K562 (cell line): Measurements from ENCODE around the gene NEK2. TPM values are rescaled to one million over a fixed set of nuclear protein-coding genes. Genes with fewer than 3 reads are reported as not detected.

Experiments used
- ATAC-seq: fragments of 200-7000 bp; cut with Tn5 transposase; 3 replicates; pipeline ENCODE4 v1.9.1; 2020; ENCODE audit warnings: moderate library complexity
- BruUV-seq: library from RNA; stranded (reverse); fragments of 400-500 nt; replicated peaks from 2 replicates; lab custom pipeline; 2021; lab: Mats Ljungman, UMichigan
- CTCF ChIA-PET: fragments of 300-600 bp; formaldehyde crosslinking; extraction: SDS; loops from one replicate; lab custom pipeline; 2021; ENCODE audit warnings: low intra/inter-chr PET ratio; lab: Yijun Ruan, JAX
- POLR2A ChIA-PET: fragments of 300-600, 350-650 bp; sonication (Branson Sonifier 250); formaldehyde crosslinking; extraction: SDS; loops from one replicate; lab custom pipeline; 2021; ENCODE audit warnings: antibody characterized with exemption, inconsistent platforms; lab: Yijun Ruan, JAX
- DNase-seq, 4 experiments: peaks; one replicate each; pipeline versions ENCODE4 v3.0.0 to v3.0.0-alpha.2; 2011 to 2018; ENCODE audit warnings: low spot score in 3 of 4, mixed read lengths in 3 of 4; ENCODE audit errors: extremely low read depth in 1 of 4
- FAIRE-seq: peaks from 2 replicates; lab custom pipeline; 2011; peaks lifted over from hg19 to GRCh38; lab: Jason Lieb, UNC
- H2AFZ ChIP-seq: 2 replicates; pipeline ENCODE4 v1.6.0; 2011; ENCODE audit warnings: low read depth, low read length, control low read depth, inconsistent platforms
- H3K27ac ChIP-seq: fragments of 200-600 bp; 3 replicates; pipeline ENCODE4 v1.8.0; 2011; ENCODE audit warnings: low read depth, mild to moderate bottlenecking, control low read depth, inconsistent platforms, low read length, moderate library complexity, mixed read lengths; ENCODE audit errors: extremely low read depth
- H3K27me3 ChIP-seq, 2 experiments: fragments of 300-600 bp in 1 of 2; 2 replicates in 1 of 2; 3 replicates in 1 of 2; pipeline versions ENCODE4 v1.6.0 to v1.8.0; 2011; ENCODE audit warnings: inconsistent platforms in 2 of 2, low read length in 2 of 2, mild to moderate bottlenecking in 1 of 2, mixed read lengths in 1 of 2, moderate library complexity in 1 of 2; ENCODE audit not compliant: control insufficient read depth in 2 of 2, insufficient read depth in 2 of 2
- H3K36me3 ChIP-seq: fragments of 300-600 bp; 3 replicates; pipeline ENCODE4 v1.8.0; 2011; ENCODE audit warnings: mild to moderate bottlenecking, low read length, inconsistent platforms; ENCODE audit not compliant: control insufficient read depth, insufficient read depth
- H3K4me1 ChIP-seq, 2 experiments: fragments of 200-600 bp in 1 of 2; replicated peaks in 1 of 2; 2 replicates in 1 of 2; 3 replicates in 1 of 2; pipeline versions ENCODE4 v1.5.1 to v1.8.0; 2011; ENCODE audit warnings: inconsistent platforms in 2 of 2, low read length in 2 of 2, mild to moderate bottlenecking in 1 of 2, mixed read lengths in 1 of 2, moderate library complexity in 1 of 2; ENCODE audit not compliant: control insufficient read depth in 2 of 2, insufficient read depth in 2 of 2
- H3K4me2 ChIP-seq: 2 replicates; pipeline ENCODE4 v1.6.1; 2011; ENCODE audit warnings: low read length, control low read depth, inconsistent platforms, mixed read lengths; ENCODE audit not compliant: insufficient read depth
- H3K4me3 ChIP-seq: fragments of 200-600 bp; sonication (generic), shearing (Covaris generic); 2 replicates; pipeline ENCODE4 v1.5.1; 2016; ENCODE audit warnings: control low read depth, inconsistent platforms
- H3K79me2 ChIP-seq: fragments of 200-600 bp; 3 replicates; pipeline ENCODE4 v1.8.0; 2011; ENCODE audit warnings: low read length, inconsistent platforms; ENCODE audit not compliant: control insufficient read depth, insufficient read depth
- H3K9ac ChIP-seq, 2 experiments: 2 replicates each; pipeline versions ENCODE4 v1.6.0 to v1.6.1; 2011; ENCODE audit warnings: low read depth in 2 of 2, low read length in 2 of 2, control low read depth in 1 of 2, inconsistent platforms in 1 of 2, mild to moderate bottlenecking in 1 of 2, mixed read lengths in 1 of 2; ENCODE audit not compliant: insufficient read depth in 1 of 2
- H3K9me1 ChIP-seq: one replicate; pipeline ENCODE4 v1.6.0; 2011; ENCODE audit warnings: inconsistent platforms, mild to moderate bottlenecking, low read length, moderate library complexity; ENCODE audit not compliant: control insufficient read depth, insufficient read depth
- H3K9me3 ChIP-seq: replicated peaks from 2 replicates; pipeline ENCODE4 v1.5.1; 2011; ENCODE audit warnings: low read depth, low read length, inconsistent platforms; ENCODE audit not compliant: control insufficient read depth, insufficient read depth
- H4K20me1 ChIP-seq: replicated peaks from 2 replicates; pipeline ENCODE4 v1.6.1; 2011; ENCODE audit warnings: low read length, inconsistent platforms, mixed read lengths; ENCODE audit not compliant: control insufficient read depth, insufficient read depth
- ARID1B ChIP-seq: fragments of 450-650 bp; IDR thresholded peaks from 2 replicates; pipeline ENCODE4 v1.6.1; 2016; ENCODE audit warnings: antibody characterized with exemption, mild to moderate bottlenecking, inconsistent platforms
- ATF3 ChIP-seq, 2 experiments: fragments of 450-650 bp in 1 of 2; sonication (generic) in 1 of 2; formaldehyde crosslinking in 1 of 2; IDR thresholded peaks in 1 of 2; conservative IDR thresholded peaks in 1 of 2; 2 replicates each; pipeline versions ENCODE4 v1.6.1 to v1.8.1; 2016 to 2023; ENCODE audit warnings: mild to moderate bottlenecking in 2 of 2, moderate library complexity in 2 of 2, inconsistent platforms in 1 of 2, missing genetic modification reagents in 1 of 2
- CBFA2T3 ChIP-seq: fragments of 450-650 bp; IDR thresholded peaks from 2 replicates; pipeline ENCODE4 v1.6.1; 2017
- KHSRP ChIP-seq: fragments of 450-650 bp; IDR thresholded peaks from 2 replicates; pipeline ENCODE4 v1.6.1; 2017
- MAFK ChIP-seq: IDR thresholded peaks from 2 replicates; pipeline ENCODE4 v1.6.1; 2011; ENCODE audit warnings: low read length, improper control_type of control experiment
- SREBF1 ChIP-seq: fragments of 150-350 bp; IDR thresholded peaks from 2 replicates; pipeline ENCODE4 v1.6.1; 2014; ENCODE audit warnings: antibody characterized with exemption, low read depth, low read length, borderline replicate concordance
- ZBTB7A ChIP-seq: IDR thresholded peaks from 2 replicates; pipeline ENCODE4 v1.6.1; 2011; ENCODE audit warnings: low read depth, mild to moderate bottlenecking, low read length, moderate library complexity, borderline replicate concordance; ENCODE audit not compliant: control insufficient read depth
- WGBS: fragments of 100-300 bp; shearing (Covaris generic); methylation state at CpG from one replicate; pipeline ENCODE4 v1.1.6; 2016; ENCODE audit warnings: low coverage, mixed read lengths; ENCODE audit not compliant: insufficient coverage; ENCODE audit errors: missing lambda C conversion rate; 5-methylcytosine and 5-hydroxymethylcytosine counted together
- in situ Hi-C: fragments of 300-500 bp; cut with MboI; formaldehyde crosslinking; loops from 4 replicates; pipeline ENCODE4 v1.15.0; 2018; ENCODE audit warnings: inconsistent platforms, mixed read lengths
- intact Hi-C: fragments of 100-400 bp; cut with micrococcal nuclease; formaldehyde crosslinking; loops from 2 replicates; pipeline ENCODE4 v1.14.2; 2022
- polyA plus RNA-seq, 8 experiments: library from polyadenylated mRNA; depleted of rRNA in 4 of 8; stranded (reverse) in 5 of 8; unstranded in 3 of 8; fragments of >200 nt; fragmentation: Nextera tagmentation in 2 of 8; fragmentation: Illumina TruSeq in 1 of 8; extraction: Ambion mirVana in 2 of 8; extraction: Trizol in 1 of 8; gene quantifications; 2 replicates each; pipeline versions ENCODE4 v1.2.1 to v1.2.3, GENCODE V29; 2011 to 2014; ENCODE audit warnings: inconsistent platforms in 1 of 8, missing spikeins in 1 of 8
- total RNA-seq, 7 experiments: library from RNA; depleted of rRNA in 6 of 7; stranded (reverse); fragments of >200 nt in 6 of 7; fragmentation: Illumina TruSeq in 2 of 7; extraction: Trizol in 2 of 7; gene quantifications; 2 replicates each; pipeline versions ENCODE4 v1.2.1 to v1.2.3, GENCODE V29; 2011 to 2021; ENCODE audit warnings: low replicate concordance in 1 of 7
- TF ChIP-seq, protein P1 (sequence below): fragments of 450-650 bp; IDR thresholded peaks from 2 replicates; pipeline ENCODE4 v1.6.1; 2018; ENCODE audit not compliant: partially characterized antibody

The NEK2 gene
- total and polyA plus RNA-seq, 9 of the 15 experiments (the other 6 are each of a cell fraction or from before 2014, with no cell fraction given), result 30.0 to 74.7 (median 66.4) TPM

DNA sequence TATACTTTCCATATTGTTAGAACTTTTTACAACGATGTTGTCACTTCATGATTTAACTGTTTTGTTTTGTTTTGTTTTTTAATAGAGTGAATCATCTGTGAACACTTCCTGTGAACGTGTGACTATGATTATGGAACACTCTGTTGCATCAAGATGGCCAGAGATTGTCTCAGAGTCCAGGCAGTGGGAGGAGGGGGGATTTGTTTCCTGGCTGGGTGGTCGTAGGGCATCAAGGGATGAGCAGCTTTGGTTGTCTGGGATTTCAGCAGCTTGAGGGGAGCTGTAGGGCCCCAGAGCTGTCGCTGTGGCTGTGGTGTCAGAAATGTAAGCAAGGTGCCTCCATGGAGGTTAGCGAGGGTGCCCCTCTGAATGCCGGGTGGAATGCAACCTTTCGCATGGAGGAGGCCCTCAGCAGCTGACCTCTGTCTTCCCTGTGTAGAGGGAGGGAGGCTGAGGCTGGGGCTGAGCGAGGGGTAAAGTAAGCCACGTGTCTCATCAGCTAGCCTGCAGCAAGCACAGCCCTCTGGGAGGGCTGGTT lies 21.4 kb downstream of the NEK2 start:
- 34% methylated on average over 9 of the region's 9 CpGs for WGBS
- Histone ChIP-seq H3K9me3 (no peaks in the 10 kb centered on the region), H2AFZ (peak overlapping the region; percentile 82), H3K9me1 (no peaks in the 10 kb centered on the region), H3K4me3 (no peak overlapping the region), H3K27ac (no peak overlapping the region), H4K20me1 (no peaks in the 10 kb centered on the region), H3K9ac (peak overlapping the region in 1 of 2 experiments; percentile 76; a peak in 1 of 4 replicates), H3K79me2 (no peaks in the 10 kb centered on the region), H3K4me2 (no peak overlapping the region), H3K36me3 (no peaks in the 10 kb centered on the region), H3K27me3 (no peaks in the 10 kb centered on the region), H3K4me1 (peaks cover 0 to 9% of the 10 kb centered on the region in 2 experiments; a peak in 3 of 5 replicates)
- FAIRE-seq (no peak), DNase-seq (no peak), ATAC-seq (peak; percentile 7; the same call in 2 of the 3 replicates)
- ChIA-PET CTCF (interaction anchor here (0.9 to 3.4 kb wide), 3 partner anchors 77 to 331 kb away, joined by 3 to 36 read pairs (median 29); partner anchors contain the start of gene SLC30A1), POLR2A (interaction anchor here (0.6 to 1.9 kb wide), 6 partner anchors 7 to 403 kb away, joined by 3 to 4 read pairs (median 4); partner anchors contain the start of gene SLC30A1)
- in situ Hi-C loops, result loop anchor here (5.0 to 25.0 kb wide), 5 partner anchors 137 to 1242 kb away; partner anchors contain the start of gene TRAF5
- BruUV-seq, result no TSS peak
- intact Hi-C loops, result loop anchor here (2.0 to 10.0 kb wide), 2 partner anchors 47 to 1069 kb away; no protein-coding TSS in a partner anchor
- TF ChIP-seq SREBF1 (no peak), CBFA2T3 (peak; percentile 30; the same call in 1 of the 2 replicates), ZBTB7A (peak; percentile 29; the same call in 1 of the 2 replicates), KHSRP (no peak), ATF3 (IDR thresholded peaks at IDR 0.05) (peak; percentile 21; the same call in 1 of the 2 replicates), ATF3 (CRISPR knock-in tag; conservative IDR thresholded peaks at IDR 0.05) (no peak), MAFK (no peak), ARID1B (0 out of 2 replicates have a peak, but pooled peaks have one; percentile 12)
- TF ChIP-seq, protein P1, sequence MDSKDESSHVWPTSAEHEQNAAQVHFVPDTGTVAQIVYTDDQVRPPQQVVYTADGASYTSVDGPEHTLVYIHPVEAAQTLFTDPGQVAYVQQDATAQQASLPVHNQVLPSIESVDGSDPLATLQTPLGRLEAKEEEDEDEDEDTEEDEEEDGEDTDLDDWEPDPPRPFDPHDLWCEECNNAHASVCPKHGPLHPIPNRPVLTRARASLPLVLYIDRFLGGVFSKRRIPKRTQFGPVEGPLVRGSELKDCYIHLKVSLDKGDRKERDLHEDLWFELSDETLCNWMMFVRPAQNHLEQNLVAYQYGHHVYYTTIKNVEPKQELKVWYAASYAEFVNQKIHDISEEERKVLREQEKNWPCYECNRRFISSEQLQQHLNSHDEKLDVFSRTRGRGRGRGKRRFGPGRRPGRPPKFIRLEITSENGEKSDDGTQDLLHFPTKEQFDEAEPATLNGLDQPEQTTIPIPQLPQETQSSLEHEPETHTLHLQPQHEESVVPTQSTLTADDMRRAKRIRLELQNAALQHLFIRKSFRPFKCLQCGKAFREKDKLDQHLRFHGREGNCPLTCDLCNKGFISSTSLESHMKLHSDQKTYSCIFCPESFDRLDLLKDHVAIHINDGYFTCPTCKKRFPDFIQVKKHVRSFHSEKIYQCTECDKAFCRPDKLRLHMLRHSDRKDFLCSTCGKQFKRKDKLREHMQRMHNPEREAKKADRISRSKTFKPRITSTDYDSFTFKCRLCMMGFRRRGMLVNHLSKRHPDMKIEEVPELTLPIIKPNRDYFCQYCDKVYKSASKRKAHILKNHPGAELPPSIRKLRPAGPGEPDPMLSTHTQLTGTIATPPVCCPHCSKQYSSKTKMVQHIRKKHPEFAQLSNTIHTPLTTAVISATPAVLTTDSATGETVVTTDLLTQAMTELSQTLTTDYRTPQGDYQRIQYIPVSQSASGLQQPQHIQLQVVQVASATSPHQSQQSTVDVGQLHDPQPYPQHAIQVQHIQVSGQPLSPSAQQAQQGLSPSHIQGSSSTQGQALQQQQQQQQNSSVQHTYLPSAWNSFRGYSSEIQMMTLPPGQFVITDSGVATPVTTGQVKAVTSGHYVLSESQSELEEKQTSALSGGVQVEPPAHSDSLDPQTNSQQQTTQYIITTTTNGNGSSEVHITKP, result peak; percentile 34
